IMR-90 (cell line): ENCODE results near the gene GPR132.

Experiments used
- BHLHE40 ChIP-seq: fragments of 150-350 bp; IDR thresholded peaks from 2 replicates; pipeline ENCODE4 v1.6.1; 2016; ENCODE audit warnings: mild to moderate bottlenecking, low read depth, low read length
- CEBPB ChIP-seq: IDR thresholded peaks from 2 replicates; pipeline ENCODE4 v1.6.1; 2012; ENCODE audit warnings: low read depth, low read length, improper control_type of control experiment
- MAFK ChIP-seq: IDR thresholded peaks from 2 replicates; pipeline ENCODE4 v1.6.1; 2012; ENCODE audit warnings: low read depth, low read length, improper control_type of control experiment
- POLR2A ChIP-seq: IDR thresholded peaks from 2 replicates; pipeline ENCODE4 v1.6.1; 2012; ENCODE audit warnings: mild to moderate bottlenecking, low read depth, low read length
- RAD21 ChIP-seq: IDR thresholded peaks from 2 replicates; pipeline ENCODE4 v1.6.1; 2012; ENCODE audit warnings: low read length, improper control_type of control experiment
- RCOR1 ChIP-seq: IDR thresholded peaks from 2 replicates; pipeline ENCODE4 v1.6.1; 2012; ENCODE audit warnings: mild to moderate bottlenecking, low read length, improper control_type of control experiment; ENCODE audit not compliant: insufficient replicate concordance
- RFX5 ChIP-seq: IDR thresholded peaks from 2 replicates; pipeline ENCODE4 v1.8.0; 2012; ENCODE audit warnings: low read depth, mild to moderate bottlenecking, low read length, moderate library complexity
- SMC3 ChIP-seq: fragments of 150-350 bp; IDR thresholded peaks from 2 replicates; pipeline ENCODE4 v1.6.1; 2016; ENCODE audit warnings: low read depth, mild to moderate bottlenecking, antibody characterized with exemption, low read length, moderate library complexity
- TF ChIP-seq, protein P1 (sequence below): conservative IDR thresholded peaks from 2 replicates; pipeline ENCODE4 v1.5.1; 2012; ENCODE audit warnings: mild to moderate bottlenecking, low read depth, low read length, improper control_type of control experiment

DNA sequence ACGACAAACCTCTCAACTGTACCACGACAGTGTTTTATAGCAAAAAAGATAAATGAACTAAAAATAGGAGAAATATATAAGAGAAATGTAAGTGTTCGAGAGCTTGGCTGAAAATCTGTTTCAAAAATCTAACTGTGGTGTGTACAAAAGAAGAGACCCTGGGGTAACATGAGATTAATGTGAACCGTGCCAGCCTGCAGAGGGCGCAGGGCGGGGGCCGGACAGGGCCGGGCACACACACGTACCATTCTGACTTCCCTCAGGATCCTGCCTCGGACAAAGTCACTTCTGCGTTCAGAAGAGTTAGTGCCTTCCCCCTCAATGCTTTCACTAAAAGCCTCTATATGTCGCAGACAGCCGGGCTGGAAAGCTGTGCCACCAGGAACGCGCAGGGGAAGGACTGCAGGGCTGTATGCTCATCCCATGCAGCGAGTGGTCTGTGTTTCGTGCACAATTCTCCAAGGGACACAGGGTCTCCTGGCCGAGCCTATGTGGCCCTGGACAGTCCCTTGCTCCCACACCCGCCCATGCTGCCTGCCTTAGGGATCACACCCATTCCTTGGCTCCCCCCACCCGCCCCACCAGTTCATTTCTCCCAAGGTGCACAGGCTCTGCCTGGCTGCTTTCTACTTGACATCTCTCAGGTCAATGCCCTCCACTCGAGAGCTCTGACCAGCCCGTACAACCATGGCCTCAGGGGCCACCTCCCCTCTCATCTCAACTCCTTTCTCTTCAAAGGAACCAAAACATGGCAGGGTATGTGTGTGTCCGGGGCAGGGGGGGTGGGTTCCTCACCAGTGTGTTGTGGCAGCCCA is 52.9 kb downstream of the GPR132 start:
- TF ChIP-seq POLR2A: no peak
- TF ChIP-seq RCOR1: no peak
- TF ChIP-seq, protein P1, sequence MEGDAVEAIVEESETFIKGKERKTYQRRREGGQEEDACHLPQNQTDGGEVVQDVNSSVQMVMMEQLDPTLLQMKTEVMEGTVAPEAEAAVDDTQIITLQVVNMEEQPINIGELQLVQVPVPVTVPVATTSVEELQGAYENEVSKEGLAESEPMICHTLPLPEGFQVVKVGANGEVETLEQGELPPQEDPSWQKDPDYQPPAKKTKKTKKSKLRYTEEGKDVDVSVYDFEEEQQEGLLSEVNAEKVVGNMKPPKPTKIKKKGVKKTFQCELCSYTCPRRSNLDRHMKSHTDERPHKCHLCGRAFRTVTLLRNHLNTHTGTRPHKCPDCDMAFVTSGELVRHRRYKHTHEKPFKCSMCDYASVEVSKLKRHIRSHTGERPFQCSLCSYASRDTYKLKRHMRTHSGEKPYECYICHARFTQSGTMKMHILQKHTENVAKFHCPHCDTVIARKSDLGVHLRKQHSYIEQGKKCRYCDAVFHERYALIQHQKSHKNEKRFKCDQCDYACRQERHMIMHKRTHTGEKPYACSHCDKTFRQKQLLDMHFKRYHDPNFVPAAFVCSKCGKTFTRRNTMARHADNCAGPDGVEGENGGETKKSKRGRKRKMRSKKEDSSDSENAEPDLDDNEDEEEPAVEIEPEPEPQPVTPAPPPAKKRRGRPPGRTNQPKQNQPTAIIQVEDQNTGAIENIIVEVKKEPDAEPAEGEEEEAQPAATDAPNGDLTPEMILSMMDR: peak; percentile 10; the same call in 1 of the 2 replicates
- no peak for TF ChIP-seq CEBPB
- no peak for TF ChIP-seq RFX5
- TF ChIP-seq MAFK: no peak
- TF ChIP-seq RAD21: no peak
- TF ChIP-seq BHLHE40: no peak
- no peak for TF ChIP-seq SMC3
